Activated naive CD8-positive, alpha-beta T cell (primary cell): ENCODE data around the gene TASP1.
"Not testable (repeated sequence)": the region's sequence is repeated elsewhere in the genome, so short reads cannot be mapped to it uniquely, and the experiment has no call there.

Experiments
- H3K27ac Mint-ChIP-seq: one replicate; pipeline ENCODE4 v1.8.0; 2021; ENCODE audit warnings: mixed read lengths
- H3K27me3 Mint-ChIP-seq: one replicate; pipeline ENCODE4 v1.8.0; 2021; ENCODE audit warnings: mixed read lengths
- H3K36me3 Mint-ChIP-seq: one replicate; pipeline ENCODE4 v1.8.0; 2021; ENCODE audit warnings: mixed read lengths
- H3K4me1 Mint-ChIP-seq: one replicate; pipeline ENCODE4 v1.8.0; 2021; ENCODE audit warnings: low read depth, mixed read lengths
- H3K4me3 Mint-ChIP-seq: one replicate; pipeline ENCODE4 v1.8.0; 2021; ENCODE audit warnings: mild to moderate bottlenecking, mixed read lengths
- H3K9me3 Mint-ChIP-seq: one replicate; pipeline ENCODE4 v1.8.0; 2021; ENCODE audit warnings: low read depth, mixed read lengths

Gene TASP1

GRCh38 chr20:13661070-13661685, 22.4 kb upstream of the TASP1 start:
- Mint-ChIP-seq H3K9me3 (no peaks in the 10 kb centered on the region), H3K27ac (no peak overlapping the region), H3K4me1 (no peaks in the 10 kb centered on the region), H3K36me3 (no peaks in the 10 kb centered on the region), H3K4me3 (no peak overlapping the region), H3K27me3 (peaks cover 14% of the 10 kb centered on the region)

- Mint-ChIP-seq H3K4me1 (no peaks in the 10 kb centered on the region), H3K9me3 (no peaks in the 10 kb centered on the region), H3K27ac (no peak overlapping the region), H3K36me3 (no peaks in the 10 kb centered on the region), H3K4me3 (no peak overlapping the region), H3K27me3 (peaks cover 11% of the 10 kb centered on the region)
These were observed 20.6 kb upstream of the TASP1 start for GRCh38 chr20:13659288-13659687.

- not testable (repeated sequence) for H3K27me3 Mint-ChIP-seq, H3K9me3 Mint-ChIP-seq, H3K27ac Mint-ChIP-seq, H3K4me1 Mint-ChIP-seq, H3K36me3 Mint-ChIP-seq, H3K4me3 Mint-ChIP-seq
These were observed 19.3 kb upstream of the TASP1 start for GRCh38 chr20:13658060-13658459.

- H3K27ac Mint-ChIP-seq: no peak overlapping the region
- H3K4me1 Mint-ChIP-seq: no peaks in the 10 kb centered on the region
- H3K36me3 Mint-ChIP-seq: no peaks in the 10 kb centered on the region
- peaks cover 10% of the 10 kb centered on the region for H3K27me3 Mint-ChIP-seq
- H3K4me3 Mint-ChIP-seq: no peak overlapping the region
- H3K9me3 Mint-ChIP-seq: no peaks in the 10 kb centered on the region
These were observed 18.1 kb upstream of the TASP1 start for GRCh38 chr20:13656721-13657368.

- no peak overlapping the region for H3K27ac Mint-ChIP-seq
- no peaks in the 10 kb centered on the region for H3K9me3 Mint-ChIP-seq
- no peaks in the 10 kb centered on the region for H3K36me3 Mint-ChIP-seq
- no peak overlapping the region for H3K4me3 Mint-ChIP-seq
- peaks cover 11% of the 10 kb centered on the region for H3K27me3 Mint-ChIP-seq
- no peaks in the 10 kb centered on the region for H3K4me1 Mint-ChIP-seq
These were observed 15.8 kb upstream of the TASP1 start for GRCh38 chr20:13654463-13655023.

GRCh38 chr20:13650474-13650873, 11.7 kb upstream of the TASP1 start:
- H3K4me1 Mint-ChIP-seq: no peaks in the 10 kb centered on the region
- peaks cover 6% of the 10 kb centered on the region for H3K27me3 Mint-ChIP-seq
- H3K4me3 Mint-ChIP-seq: no peak overlapping the region
- H3K9me3 Mint-ChIP-seq: no peaks in the 10 kb centered on the region
- no peaks in the 10 kb centered on the region for H3K36me3 Mint-ChIP-seq
- H3K27ac Mint-ChIP-seq: no peak overlapping the region

- Mint-ChIP-seq H3K9me3 (no peaks in the 10 kb centered on the region), H3K36me3 (no peaks in the 10 kb centered on the region), H3K4me1 (no peaks in the 10 kb centered on the region), H3K27ac (no peak overlapping the region), H3K27me3 (peaks cover 13% of the 10 kb centered on the region), H3K4me3 (no peak overlapping the region)
These were observed 9.8 kb upstream of the TASP1 start for GRCh38 chr20:13648291-13649228.

- H3K27me3 Mint-ChIP-seq: peaks cover 10% of the 10 kb centered on the region
- no peak overlapping the region for H3K4me3 Mint-ChIP-seq
- H3K36me3 Mint-ChIP-seq: no peaks in the 10 kb centered on the region
- H3K9me3 Mint-ChIP-seq: no peaks in the 10 kb centered on the region
- peaks cover 3% of the 10 kb centered on the region for H3K4me1 Mint-ChIP-seq
- H3K27ac Mint-ChIP-seq: no peak overlapping the region
These were observed 5.3 kb upstream of the TASP1 start for GRCh38 chr20:13644010-13644409.

GRCh38 chr20:13639150-13639497, 392 bp upstream of the TASP1 start:
- peak overlapping the region; percentile 13 for H3K27ac Mint-ChIP-seq
- H3K9me3 Mint-ChIP-seq: no peaks in the 10 kb centered on the region
- no peaks in the 10 kb centered on the region for H3K27me3 Mint-ChIP-seq
- H3K4me1 Mint-ChIP-seq: peaks cover 26% of the 10 kb centered on the region
- H3K4me3 Mint-ChIP-seq: peak overlapping the region; percentile 95
- no peaks in the 10 kb centered on the region for H3K36me3 Mint-ChIP-seq

GRCh38 chr20:13638162-13638495, 603 bp downstream of the TASP1 start:
- H3K27me3 Mint-ChIP-seq: no peaks in the 10 kb centered on the region
- no peaks in the 10 kb centered on the region for H3K9me3 Mint-ChIP-seq
- H3K4me1 Mint-ChIP-seq: peaks cover 26% of the 10 kb centered on the region
- H3K36me3 Mint-ChIP-seq: peaks cover 3% of the 10 kb centered on the region
- H3K27ac Mint-ChIP-seq: no peak overlapping the region
- peak overlapping the region; percentile 95 for H3K4me3 Mint-ChIP-seq

GRCh38 chr20:13632431-13632830, 6.3 kb downstream of the TASP1 start:
- Mint-ChIP-seq H3K27me3 (no peaks in the 10 kb centered on the region), H3K9me3 (no peaks in the 10 kb centered on the region), H3K27ac (no peak overlapping the region), H3K4me1 (peaks cover 13% of the 10 kb centered on the region), H3K36me3 (peaks cover 16% of the 10 kb centered on the region), H3K4me3 (no peak overlapping the region)

- H3K4me1 Mint-ChIP-seq, H3K27me3 Mint-ChIP-seq, H3K4me3 Mint-ChIP-seq, H3K9me3 Mint-ChIP-seq, H3K27ac Mint-ChIP-seq: not testable (repeated sequence)
- H3K36me3 Mint-ChIP-seq: peaks cover 23% of the 10 kb centered on the region
These were observed 11.2 kb downstream of the TASP1 start for GRCh38 chr20:13627525-13627924.

- Mint-ChIP-seq H3K4me3 (no peak overlapping the region), H3K27me3 (no peaks in the 10 kb centered on the region), H3K36me3 (peaks cover 23% of the 10 kb centered on the region), H3K4me1 (no peaks in the 10 kb centered on the region), H3K9me3 (no peaks in the 10 kb centered on the region), H3K27ac (no peak overlapping the region)
These were observed 12.0 kb downstream of the TASP1 start for GRCh38 chr20:13626724-13627123.

- Mint-ChIP-seq H3K27me3 (no peaks in the 10 kb centered on the region), H3K4me1 (no peaks in the 10 kb centered on the region), H3K27ac (no peak overlapping the region), H3K4me3 (no peak overlapping the region), H3K9me3 (no peaks in the 10 kb centered on the region), H3K36me3 (peaks cover 23% of the 10 kb centered on the region)
These were observed 13.3 kb downstream of the TASP1 start for GRCh38 chr20:13625304-13625979.

GRCh38 chr20:13619415-13619814, 19.3 kb downstream of the TASP1 start:
- H3K36me3 Mint-ChIP-seq: peaks cover 20% of the 10 kb centered on the region
- H3K27me3 Mint-ChIP-seq, H3K9me3 Mint-ChIP-seq, H3K27ac Mint-ChIP-seq, H3K4me1 Mint-ChIP-seq, H3K4me3 Mint-ChIP-seq: not testable (repeated sequence)
